SU-DHL-6 (cell line): ENCODE measurements around the gene RUNX2.

Experiments
- H2AFZ ChIP-seq: fragments of 200-600 bp; sonication (generic); 2 replicates; pipeline ENCODE4 v1.6.1; 2014; ENCODE audit warnings: low read depth, mild to moderate bottlenecking, moderate library complexity, mixed read lengths, antibody characterized with exemption, low read length; ENCODE audit not compliant: severe bottlenecking
- H3F3A ChIP-seq: fragments of 200-600 bp; shearing (Covaris generic); 2 replicates; pipeline ENCODE4 v1.6.0; 2016; ENCODE audit warnings: antibody characterized with exemption, mild to moderate bottlenecking; ENCODE audit not compliant: insufficient read depth
- H3K27ac ChIP-seq: fragments of 200-600 bp; sonication (generic); 2 replicates; pipeline ENCODE4 v1.5.1; 2016; ENCODE audit warnings: low read depth, mild to moderate bottlenecking, low read length, moderate library complexity, mixed read lengths
- H3K27me3 ChIP-seq: fragments of 200-600 bp; sonication (generic), shearing (Covaris generic); 2 replicates; pipeline ENCODE4 v1.6.0; 2014; ENCODE audit warnings: mild to moderate bottlenecking, low read length
- H3K36me3 ChIP-seq: fragments of 200-600 bp; sonication (generic); 2 replicates; pipeline ENCODE4 v1.6.1; 2014; ENCODE audit warnings: mild to moderate bottlenecking, low read length, mixed read lengths
- H3K4me2 ChIP-seq: fragments of 300-600, 200-600 bp; shearing (Covaris generic), sonication (generic); 2 replicates; pipeline ENCODE4 v1.6.0; 2014; ENCODE audit warnings: low read length, low read depth, mild to moderate bottlenecking; ENCODE audit not compliant: poor library complexity, severe bottlenecking
- H3K4me3 ChIP-seq: fragments of 200-600 bp; sonication (generic); 2 replicates; pipeline ENCODE4 v1.5.1; 2014; ENCODE audit warnings: antibody characterized with exemption, low read length, mild to moderate bottlenecking, mixed read lengths; ENCODE audit not compliant: insufficient read depth, poor library complexity, severe bottlenecking
- H3K79me2 ChIP-seq: fragments of 200-600 bp; sonication (generic); 2 replicates; pipeline ENCODE4 v1.6.1; 2014; ENCODE audit warnings: mild to moderate bottlenecking, low read length, moderate library complexity; ENCODE audit not compliant: insufficient read depth
- H3K9ac ChIP-seq: fragments of 200-600 bp; sonication (generic); 2 replicates; pipeline ENCODE4 v1.7.0; 2014; ENCODE audit warnings: mild to moderate bottlenecking, low read length
- H3K9me2 ChIP-seq: fragments of 200-600 bp; sonication (generic); replicated peaks from 2 replicates; pipeline ENCODE4 v1.6.1; 2014; ENCODE audit warnings: low read length; ENCODE audit not compliant: insufficient read depth
- H3K9me3 ChIP-seq: fragments of 200-600 bp; sonication (generic); 2 replicates; pipeline ENCODE4 v1.6.1; 2014; ENCODE audit warnings: low read length, mixed read lengths; ENCODE audit not compliant: insufficient read depth
- H4K20me1 ChIP-seq: fragments of 200-600 bp; sonication (generic); 2 replicates; pipeline ENCODE4 v1.6.1; 2014; ENCODE audit warnings: low read depth, mild to moderate bottlenecking, antibody characterized with exemption, low read length, moderate library complexity, mixed read lengths
- CTCF ChIP-seq: fragments of 200-600 bp; sonication (generic); IDR thresholded peaks from one replicate; pipeline ENCODE4 v1.5.1; 2017; ENCODE audit warnings: antibody characterized with exemption, mild to moderate bottlenecking, low read length, moderate library complexity; ENCODE audit not compliant: insufficient read depth, poor library complexity, severe bottlenecking
- EZH2phosphoT487 ChIP-seq: fragments of 200-600 bp; sonication (generic), shearing (Covaris generic); conservative IDR thresholded peaks from 2 replicates; pipeline ENCODE4 v1.6.1; 2018; ENCODE audit warnings: mild to moderate bottlenecking, antibody characterized with exemption, low read length, moderate library complexity, mixed read lengths

The RUNX2 gene

GRCh38 chr6:45483501-45483900 is 155.4 kb downstream of the RUNX2 start:
- no peaks in the 10 kb centered on the region for H3K27me3 ChIP-seq
- H3K4me3 ChIP-seq, result no peak overlapping the region
- H3K9ac ChIP-seq, result no peak overlapping the region
- no peaks in the 10 kb centered on the region for H3K9me3 ChIP-seq
- no peaks in the 10 kb centered on the region for H3K36me3 ChIP-seq
- no peaks in the 10 kb centered on the region for H3K9me2 ChIP-seq
- no peak overlapping the region for H3K27ac ChIP-seq
- H2AFZ ChIP-seq, result no peak overlapping the region
- no peaks in the 10 kb centered on the region for H4K20me1 ChIP-seq
- no peaks in the 10 kb centered on the region for H3K79me2 ChIP-seq
- no peaks in the 10 kb centered on the region for H3F3A ChIP-seq
- no peak for TF ChIP-seq EZH2phosphoT487
- TF ChIP-seq CTCF, result no peak
- no peak overlapping the region for H3K4me2 ChIP-seq

DNA sequence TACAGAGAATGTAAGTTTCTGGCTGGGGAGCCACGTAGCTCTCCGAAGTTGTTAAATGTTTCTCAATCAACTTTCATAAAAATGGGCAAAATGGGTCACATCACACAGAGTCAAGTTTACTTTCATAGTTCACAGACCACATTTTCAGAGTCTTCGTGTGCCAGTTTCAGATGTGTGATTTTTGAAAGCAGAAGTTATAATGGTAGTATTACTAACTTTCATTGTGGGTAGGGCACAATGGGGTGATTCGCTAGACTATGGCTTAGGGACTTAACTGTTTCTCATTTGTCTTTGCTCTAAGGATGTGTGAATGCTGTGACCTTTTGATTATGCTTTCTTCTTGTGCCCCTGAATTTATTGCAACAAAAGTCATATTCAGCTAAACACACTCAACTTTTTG is 158.6 kb downstream of the RUNX2 start:
- H3K9me3 ChIP-seq, result no peaks in the 10 kb centered on the region
- H3K27me3 ChIP-seq, result no peaks in the 10 kb centered on the region
- no peak overlapping the region for H3K4me3 ChIP-seq
- TF ChIP-seq EZH2phosphoT487, result no peak
- no peak for TF ChIP-seq CTCF
- H3K4me2 ChIP-seq, result peak overlapping the region; percentile 18
- no peaks in the 10 kb centered on the region for H4K20me1 ChIP-seq
- H3K79me2 ChIP-seq, result no peaks in the 10 kb centered on the region
- H2AFZ ChIP-seq, result no peak overlapping the region
- H3F3A ChIP-seq, result no peaks in the 10 kb centered on the region
- 0 out of 2 replicates have a peak overlapping the region, but pooled peaks have one; percentile 2 for H3K27ac ChIP-seq
- no peak overlapping the region for H3K9ac ChIP-seq
- no peaks in the 10 kb centered on the region for H3K9me2 ChIP-seq
- no peaks in the 10 kb centered on the region for H3K36me3 ChIP-seq

- no peak overlapping the region for H2AFZ ChIP-seq
- no peak overlapping the region for H3K9ac ChIP-seq
- no peaks in the 10 kb centered on the region for H3K36me3 ChIP-seq
- no peaks in the 10 kb centered on the region for H3K9me2 ChIP-seq
- H3K4me2 ChIP-seq, result peak overlapping the region; percentile 18
- H3K79me2 ChIP-seq, result no peaks in the 10 kb centered on the region
- H3K9me3 ChIP-seq, result no peaks in the 10 kb centered on the region
- H3K4me3 ChIP-seq, result no peak overlapping the region
- H3K27me3 ChIP-seq, result no peaks in the 10 kb centered on the region
- H3F3A ChIP-seq, result no peaks in the 10 kb centered on the region
- H4K20me1 ChIP-seq, result no peaks in the 10 kb centered on the region
- H3K27ac ChIP-seq, result no peak overlapping the region
- TF ChIP-seq CTCF (no peak), EZH2phosphoT487 (no peak)
Measured at GRCh38 chr6:45487645-45488044, 159.5 kb downstream of the RUNX2 start.

DNA sequence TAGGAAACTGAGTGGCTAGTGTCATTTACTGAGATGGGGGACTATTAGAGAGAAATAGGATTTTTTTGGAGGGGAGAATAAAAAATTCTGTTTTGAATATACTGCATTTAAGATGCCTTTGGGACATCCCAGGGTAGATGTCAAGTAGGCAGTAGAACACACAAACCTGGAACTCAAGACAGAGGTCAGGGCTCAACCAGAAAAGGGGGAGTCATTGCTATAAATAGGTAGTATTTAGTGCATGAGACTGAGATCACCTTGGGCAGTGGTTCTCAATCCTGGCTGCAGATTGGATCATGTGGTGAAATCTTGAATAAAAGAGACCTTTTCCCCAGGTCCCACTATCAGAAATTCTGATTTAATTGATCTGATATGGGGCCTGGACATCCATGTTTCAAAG is 160.1 kb downstream of the RUNX2 start:
- Histone ChIP-seq H3K79me2 (no peaks in the 10 kb centered on the region), H3K27ac (no peak overlapping the region), H3K36me3 (no peaks in the 10 kb centered on the region), H3K9ac (no peak overlapping the region), H3F3A (no peaks in the 10 kb centered on the region), H2AFZ (no peak overlapping the region), H3K9me2 (no peaks in the 10 kb centered on the region), H3K27me3 (no peaks in the 10 kb centered on the region), H3K9me3 (no peaks in the 10 kb centered on the region), H3K4me3 (no peak overlapping the region), H4K20me1 (no peaks in the 10 kb centered on the region), H3K4me2 (no peak overlapping the region)
- no peak for TF ChIP-seq EZH2phosphoT487
- no peak for TF ChIP-seq CTCF
